HCT116 (cell line): Measurements from ENCODE around the gene NAA40. TPM values are rescaled to one million over a fixed set of nuclear protein-coding genes. Genes with fewer than 3 reads are reported as not detected.

Experiments used
- ATAC-seq: fragments of 200-7000 bp; cut with Tn5 transposase; 2 replicates; pipeline ENCODE4 v1.9.1; 2020; ENCODE audit warnings: mild to moderate bottlenecking, moderate library complexity
- BruUV-seq: library from RNA; stranded (reverse); fragments of 400-500 nt; replicated peaks from 2 replicates; lab custom pipeline; 2021; lab: Mats Ljungman, UMichigan
- CTCF ChIA-PET: fragments of 300-600 bp; sonication (Branson Sonifier 250); formaldehyde crosslinking; loops from one replicate; lab custom pipeline; 2021; ENCODE audit warnings: antibody characterized with exemption; lab: Charles Lee
- POLR2A ChIA-PET: fragments of 300-600, 350-600 bp; sonication (Branson Sonifier 250); formaldehyde crosslinking; loops from one replicate; lab custom pipeline; 2021; ENCODE audit warnings: antibody characterized with exemption; lab: Charles Lee
- RAD21 ChIA-PET, 2 experiments: fragments of 300-600 bp; sonication (Branson Sonifier 250); formaldehyde crosslinking; loops; one replicate each; lab custom pipeline; 2023; ENCODE audit warnings: low total read pairs in 2 of 2; ENCODE audit not compliant: uncharacterized antibody in 2 of 2, unreplicated experiment in 2 of 2, low non-redundant PET in 1 of 2; lab: Charles Lee
- DNase-seq: peaks from one replicate; pipeline ENCODE4 v3.0.0-alpha.2; 2010; ENCODE audit warnings: low read depth, low spot score
- H2AFZ ChIP-seq: fragments of 200-600 bp; shearing (Covaris generic), sonication (generic); 2 replicates; pipeline ENCODE4 v1.6.1; 2017; ENCODE audit warnings: low read depth, mixed run types, mixed read lengths, antibody characterized with exemption, low read length; ENCODE audit not compliant: poor library complexity, severe bottlenecking
- H3K27ac ChIP-seq: 2 replicates; pipeline ENCODE4 v1.5.1; 2012; ENCODE audit warnings: low read depth, low read length
- H3K27me3 ChIP-seq: fragments of 200-600 bp; sonication (generic); 2 replicates; pipeline ENCODE4 v1.6.1; 2016; ENCODE audit warnings: mixed run types, low read length, mixed read lengths; ENCODE audit not compliant: insufficient read depth
- H3K36me3 ChIP-seq, 2 experiments: fragments of 200-500 bp in 1 of 2; fragments of 200-600 bp in 1 of 2; sonication (Bioruptor generic) in 1 of 2; sonication (generic) in 1 of 2; 2 replicates each; pipeline versions ENCODE4 v1.5.1 to v1.6.1; 2014 to 2016; ENCODE audit warnings: low read length in 2 of 2, inconsistent platforms in 1 of 2, mixed read lengths in 1 of 2, mixed run types in 1 of 2; ENCODE audit not compliant: insufficient read depth in 2 of 2, control insufficient read depth in 1 of 2
- H3K4me1 ChIP-seq, 2 experiments: fragments of 200-600 bp in 1 of 2; sonication (generic) in 1 of 2; 2 replicates each; pipeline versions ENCODE4 v1.5.1 to v1.6.1; 2012 to 2017; ENCODE audit warnings: low read length in 2 of 2, inconsistent platforms in 1 of 2, mild to moderate bottlenecking in 1 of 2, mixed read lengths in 1 of 2, mixed run types in 1 of 2, moderate library complexity in 1 of 2; ENCODE audit not compliant: insufficient read depth in 2 of 2, control insufficient read depth in 1 of 2
- H3K4me2 ChIP-seq: fragments of 200-600 bp; sonication (generic); 2 replicates; pipeline ENCODE4 v1.6.1; 2017; ENCODE audit warnings: mixed run types, low read length, mixed read lengths
- H3K4me3 ChIP-seq, 2 experiments: fragments of 200-600 bp in 1 of 2; sonication (generic) in 1 of 2; replicated peaks in 1 of 2; 2 replicates each; pipeline ENCODE4 v1.5.1; 2011 to 2016; ENCODE audit warnings: low read length in 2 of 2, control low read depth in 1 of 2, low read depth in 1 of 2, mild to moderate bottlenecking in 1 of 2, mixed read lengths in 1 of 2, mixed run types in 1 of 2
- H3K79me2 ChIP-seq: fragments of 200-600 bp; sonication (generic); 2 replicates; pipeline ENCODE4 v1.6.1; 2017; ENCODE audit warnings: mild to moderate bottlenecking, mixed run types, low read length, moderate library complexity, mixed read lengths; ENCODE audit not compliant: insufficient read depth
- H3K9ac ChIP-seq: fragments of 200-600 bp; sonication (generic); 2 replicates; pipeline ENCODE4 v1.6.1; 2016; ENCODE audit warnings: low read length, mixed read lengths
- H3K9me2 ChIP-seq: fragments of 200-600 bp; sonication (generic), shearing (Covaris generic); 2 replicates; pipeline ENCODE4 v1.6.1; 2017; ENCODE audit warnings: mixed run types, mild to moderate bottlenecking, moderate library complexity; ENCODE audit not compliant: insufficient read depth
- H3K9me3 ChIP-seq, 2 experiments: fragments of 200-500 bp in 1 of 2; fragments of 200-600 bp in 1 of 2; sonication (Bioruptor generic) in 1 of 2; sonication (generic) in 1 of 2; 2 replicates each; pipeline ENCODE4 v1.6.1; 2014 to 2017; ENCODE audit warnings: low read length in 2 of 2, mixed read lengths in 2 of 2, inconsistent platforms in 1 of 2, low read depth in 1 of 2, mild to moderate bottlenecking in 1 of 2, mixed run types in 1 of 2, moderate library complexity in 1 of 2; ENCODE audit not compliant: control insufficient read depth in 1 of 2, insufficient read depth in 1 of 2
- H4K20me1 ChIP-seq: fragments of 200-600 bp; sonication (generic), shearing (Covaris generic); 2 replicates; pipeline ENCODE4 v1.6.1; 2017; ENCODE audit warnings: mixed run types, mild to moderate bottlenecking, moderate library complexity; ENCODE audit not compliant: insufficient read depth
- CEBPB ChIP-seq: IDR thresholded peaks from 2 replicates; pipeline ENCODE4 v1.6.1; 2012; ENCODE audit warnings: low read depth
- CTCF ChIP-seq, 3 experiments: fragments of 200-600 bp in 1 of 3; sonication (generic) in 1 of 3; IDR thresholded peaks in 2 of 3; conservative IDR thresholded peaks in 1 of 3; 2 replicates each; pipeline ENCODE4 v1.5.1; 2012 to 2017; ENCODE audit warnings: low read depth in 2 of 3, low read length in 2 of 3, antibody characterized with exemption in 1 of 3, borderline replicate concordance in 1 of 3, control low read depth in 1 of 3, mild to moderate bottlenecking in 1 of 3, mixed read lengths in 1 of 3, mixed run types in 1 of 3, moderate library complexity in 1 of 3; ENCODE audit not compliant: insufficient read depth in 1 of 3
- EGR1 ChIP-seq: IDR thresholded peaks from 2 replicates; pipeline ENCODE4 v1.6.1; 2012; ENCODE audit warnings: low read depth
- FOSL1 ChIP-seq: IDR thresholded peaks from 2 replicates; pipeline ENCODE4 v1.6.1; 2012; ENCODE audit warnings: low read depth
- RAD21 ChIP-seq: IDR thresholded peaks from 2 replicates; pipeline ENCODE4 v1.6.1; 2012; ENCODE audit warnings: low read depth, mild to moderate bottlenecking
- REST ChIP-seq: IDR thresholded peaks from 2 replicates; pipeline ENCODE4 v1.6.1; 2012; ENCODE audit warnings: low read depth
- SP1 ChIP-seq: IDR thresholded peaks from 2 replicates; pipeline ENCODE4 v1.6.1; 2012; ENCODE audit warnings: low read depth
- YY1 ChIP-seq: IDR thresholded peaks from 2 replicates; pipeline ENCODE4 v1.6.1; 2011; ENCODE audit warnings: low read length, low read depth, moderate library complexity, mild to moderate bottlenecking; ENCODE audit not compliant: insufficient replicate concordance; ENCODE audit errors: extremely low read depth
- ZFX ChIP-seq: fragments of 450-650 bp; IDR thresholded peaks from 2 replicates; pipeline ENCODE4 v1.6.1; 2017
- ZNF274 ChIP-seq: fragments of 200-500 bp; sonication (Bioruptor generic); IDR thresholded peaks from 2 replicates; pipeline ENCODE4 v1.6.1; 2014; ENCODE audit warnings: mild to moderate bottlenecking, low read depth, low read length, inconsistent platforms
- intact Hi-C: fragments of 100-400 bp; cut with micrococcal nuclease; formaldehyde crosslinking; loops from 2 replicates; pipeline ENCODE4 v1.10.0; 2022
- total RNA-seq: library from RNA; stranded (reverse); gene quantifications from one replicate; pipeline ENCODE4 v1.2.1, GENCODE V29; 2021; ENCODE audit not compliant: unreplicated experiment

The NAA40 gene
- total RNA-seq, 1 experiment from 2014 or later, result 25.3 TPM

GRCh38 chr11:63923319-63923718 lies 15.5 kb upstream of the NAA40 start:
- H3K4me2 ChIP-seq, result no peak overlapping the region
- no peak for ATAC-seq
- TF ChIP-seq SP1, result no peak
- TF ChIP-seq YY1, result no peak
- TF ChIP-seq FOSL1, result no peak
- TF ChIP-seq REST, result no peak
- TF ChIP-seq CEBPB, result no peak
- TF ChIP-seq EGR1, result no peak
- TF ChIP-seq CTCF (IDR thresholded peaks at IDR 0.05 in 2 of 3, conservative IDR thresholded peaks at IDR 0.05 in 1 of 3; ENCODE audit: borderline replicate concordance in 1 of 3, insufficient read depth in 1 of 3, low read depth in 2 of 3, low read length in 2 of 3), result no peak
- no peak for TF ChIP-seq RAD21
- no peak for TF ChIP-seq ZNF274
- no peak for TF ChIP-seq ZFX

More at GRCh38 chr11:63923319-63923718, 15.5 kb upstream of the NAA40 start:
- no peaks in the 10 kb centered on the region for H3K9me3 ChIP-seq
- no peak overlapping the region for H3K27ac ChIP-seq
- H3K9ac ChIP-seq, result no peak overlapping the region
- H3K9me2 ChIP-seq, result no peaks in the 10 kb centered on the region
- RAD21 ChIA-PET, result no interaction called here
- no peaks in the 10 kb centered on the region for H3K36me3 ChIP-seq
- POLR2A ChIA-PET, result no interaction called here
- BruUV-seq, result no TSS peak
- H3K4me1 ChIP-seq, result peaks cover 18 to 31% of the 10 kb centered on the region in 2 experiments
- DNase-seq, result no peak
- intact Hi-C loops, result no loop called here
- no peaks in the 10 kb centered on the region for H3K27me3 ChIP-seq
- CTCF ChIA-PET, result interaction anchor here (1.0 kb wide), 1 partner anchor 11 kb away, joined by 3 read pairs; no protein-coding TSS in a partner anchor
- no peak overlapping the region for H2AFZ ChIP-seq
- no peaks in the 10 kb centered on the region for H4K20me1 ChIP-seq
- no peaks in the 10 kb centered on the region for H3K79me2 ChIP-seq
- no peak overlapping the region for H3K4me3 ChIP-seq
